Activated CD8-positive, alpha-beta memory T cell treated with anti-CD3 and anti-CD28 coated beads for 24 hours (primary cell): ENCODE results near the gene ANGPT4.
"Not testable (repeated sequence)": the region's sequence is repeated elsewhere in the genome, so short reads cannot be mapped to it uniquely, and the experiment has no call there.

Source experiments
- DNase-seq: peaks from one replicate; pipeline ENCODE4 v3.0.0-alpha.2; 2020

Gene ANGPT4

GRCh38 chr20:904039-904545 is 12.0 kb downstream of the ANGPT4 start:
- DNase-seq, result no peak

GRCh38 chr20:897436-897835 is 18.7 kb downstream of the ANGPT4 start:
- DNase-seq, result not testable (repeated sequence)

- no peak for DNase-seq
Observed at GRCh38 chr20:896501-897025, 19.6 kb downstream of the ANGPT4 start.

- DNase-seq, result not testable (repeated sequence)
Observed at GRCh38 chr20:892371-892770, 23.8 kb downstream of the ANGPT4 start.

GRCh38 chr20:891706-892080 is 24.4 kb downstream of the ANGPT4 start:
- DNase-seq, result no peak

- no peak for DNase-seq
Observed at GRCh38 chr20:891058-891705, 25.0 kb downstream of the ANGPT4 start.

GRCh38 chr20:890666-891057 is 25.5 kb downstream of the ANGPT4 start:
- no peak for DNase-seq

- DNase-seq, result no peak
Observed at GRCh38 chr20:889932-890463, 26.1 kb downstream of the ANGPT4 start.

- DNase-seq, result no peak
Observed at GRCh38 chr20:889106-889505, 27.0 kb downstream of the ANGPT4 start.

- no peak for DNase-seq
Observed at GRCh38 chr20:888057-888456, 28.1 kb downstream of the ANGPT4 start.

- DNase-seq, result no peak
Observed at GRCh38 chr20:887137-887536, 29.0 kb downstream of the ANGPT4 start.

GRCh38 chr20:884983-885952 is 30.9 kb downstream of the ANGPT4 start:
- no peak for DNase-seq

- DNase-seq, result no peak
Observed at GRCh38 chr20:881783-882144, 34.4 kb downstream of the ANGPT4 start.

GRCh38 chr20:881051-881782 is 34.9 kb downstream of the ANGPT4 start:
- DNase-seq, result no peak

- no peak for DNase-seq
Observed at GRCh38 chr20:879626-880025, 36.5 kb downstream of the ANGPT4 start.

- no peak for DNase-seq
Observed at GRCh38 chr20:878511-879307, 37.4 kb downstream of the ANGPT4 start.

GRCh38 chr20:877814-878213 is 38.3 kb downstream of the ANGPT4 start:
- DNase-seq, result no peak

- DNase-seq, result no peak
Observed at GRCh38 chr20:875115-875514, 41.0 kb downstream of the ANGPT4 start.

GRCh38 chr20:873875-874607 is 42.1 kb downstream of the ANGPT4 start:
- DNase-seq, result no peak

- no peak for DNase-seq
Observed at GRCh38 chr20:872855-873520, 43.1 kb downstream of the ANGPT4 start.

GRCh38 chr20:871948-872347 is 44.2 kb downstream of the ANGPT4 start:
- DNase-seq, result no peak
